Astrocyte (in vitro differentiated cells and primary cell): ENCODE data around the gene BPHL.

Source experiments
- CTCF ChIP-seq: IDR thresholded peaks from 2 replicates; pipeline ENCODE4 v1.5.1; 2011; ENCODE audit warnings: low read depth, mild to moderate bottlenecking, inconsistent platforms, low read length, moderate library complexity; ENCODE audit not compliant: insufficient read depth
- EZH2 ChIP-seq: IDR thresholded peaks from 2 replicates; pipeline ENCODE4 v1.6.1; 2012; ENCODE audit warnings: mild to moderate bottlenecking, low read length, inconsistent platforms; ENCODE audit not compliant: insufficient read depth

GRCh38 chr6:3183066-3183465 is 64.6 kb downstream of the BPHL start:
- TF ChIP-seq CTCF, result no peak
- no peak for TF ChIP-seq EZH2
